Thyroid gland (tissue), 4 donors: Measurements from ENCODE around the gene DOCK3. TPM values are rescaled to one million over a fixed set of nuclear protein-coding genes. Genes with fewer than 3 reads are reported as not detected.

ENCODE experiments used
- DNase-seq, 2 donors: peaks; one replicate each; pipeline ENCODE4 v3.0.0-alpha.2; 2019
- H3K27ac ChIP-seq, 3 donors: fragments of 200-600 bp; sonication (generic); 1 replicate in 2 of 3; 2 replicates in 1 of 3; pipeline ENCODE4 v1.5.1; 2016 to 2019; ENCODE audit warnings: mild to moderate bottlenecking in 1 of 3, moderate library complexity in 1 of 3
- H3K27me3 ChIP-seq: fragments of 200-600 bp; sonication (generic); one replicate; pipeline ENCODE4 v1.5.1; 2019
- H3K36me3 ChIP-seq, 2 donors: fragments of 200-600 bp; sonication (generic); one replicate each; pipeline ENCODE4 v1.5.1; 2016 to 2019
- H3K4me1 ChIP-seq, 2 donors: fragments of 200-600 bp; sonication (generic); one replicate each; pipeline ENCODE4 v1.5.1; 2017 to 2019
- H3K4me3 ChIP-seq, 3 donors: fragments of 200-600 bp; sonication (generic); replicated peaks in 1 of 3; 1 replicate in 2 of 3; 2 replicates in 1 of 3; pipeline ENCODE4 v1.5.1; 2016; ENCODE audit warnings: mild to moderate bottlenecking in 1 of 3
- H3K9me3 ChIP-seq: fragments of 200-600 bp; sonication (generic); one replicate; pipeline ENCODE4 v1.5.1; 2017
- POLR2A ChIP-seq, 2 donors: fragments of 450-650 bp; IDR thresholded peaks; one replicate each; pipeline ENCODE4 v1.6.1; 2017; ENCODE audit warnings: antibody characterized with exemption in 2 of 2, mild to moderate bottlenecking in 2 of 2, moderate library complexity in 1 of 2
- WGBS, 2 donors: methylation state at CpG; one replicate each; pipeline ENCODE4 v1.1.5; 2017; 5-methylcytosine and 5-hydroxymethylcytosine counted together
- intact Hi-C: fragments of 100-400 bp; cut with DNase I; formaldehyde crosslinking; loops from one replicate; pipeline ENCODE4 v1.15.1; 2023
- total RNA-seq, 4 donors: library from RNA; depleted of rRNA; stranded (reverse); fragments of >200 nt; gene quantifications; one replicate each; pipeline ENCODE4 v1.2.3, GENCODE V29; 2016
- TF ChIP-seq, protein P1 (sequence below), 6 experiments: fragments of 200-600 bp in 3 of 6; fragments of 450-650 bp in 3 of 6; sonication (generic) in 3 of 6; IDR thresholded peaks; one replicate each; pipeline ENCODE4 v1.5.1; 2016 to 2019; ENCODE audit warnings: antibody characterized with exemption in 6 of 6, mild to moderate bottlenecking in 2 of 6, inconsistent platforms in 1 of 6, moderate library complexity in 1 of 6

The DOCK3 gene
- total RNA-seq, 4 donors from 2014 or later = 15.7 to 54.2 (median 21.1) TPM

DNA sequence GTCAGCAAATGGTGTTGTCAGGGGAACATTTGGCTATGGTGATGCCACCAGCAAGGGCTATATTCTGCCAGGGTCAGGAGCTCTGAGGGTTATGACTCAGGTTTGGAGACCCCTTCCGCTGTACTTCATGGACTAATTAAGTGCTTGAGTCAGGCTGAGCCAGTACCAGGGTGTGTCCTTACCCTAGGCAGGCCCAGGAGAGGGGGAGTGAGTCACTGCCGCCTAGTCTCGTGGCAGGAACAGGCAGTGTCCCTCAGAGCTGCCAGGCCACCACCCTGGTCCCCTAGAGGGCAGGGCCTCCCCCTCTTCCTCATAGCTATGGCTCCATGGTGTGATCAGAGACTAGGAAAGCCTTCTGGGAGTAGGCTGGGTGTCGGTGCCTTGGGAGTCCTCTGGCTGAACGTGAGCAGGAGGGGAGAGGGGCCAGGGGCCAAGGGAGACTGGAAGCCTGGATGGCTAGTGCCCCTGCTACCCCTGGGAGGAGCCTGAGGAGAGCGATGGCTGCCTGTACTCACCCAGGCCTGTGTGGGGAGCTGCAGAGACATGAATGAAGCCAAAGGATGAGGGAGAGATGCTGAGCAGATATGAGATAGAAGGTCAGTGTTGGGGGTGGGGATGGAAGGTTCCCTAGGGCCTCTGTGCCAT, 47.2 kb upstream of the DOCK3 start:
- Histone ChIP-seq H3K27me3 (no peaks in the 10 kb centered on the region), H3K4me3 (no peak overlapping the region), H3K9me3 (no peaks in the 10 kb centered on the region), H3K27ac (peak overlapping the region in 2 of 3 donors; percentile 4 to 22), H3K4me1 (peaks cover 42 to 54% of the 10 kb centered on the region in 2 donors), H3K36me3 (no peaks in the 10 kb centered on the region)
- intact Hi-C loops = no loop called here
- TF ChIP-seq POLR2A (IDR thresholded peaks at IDR 0.05) = no peak
- TF ChIP-seq, protein P1, sequence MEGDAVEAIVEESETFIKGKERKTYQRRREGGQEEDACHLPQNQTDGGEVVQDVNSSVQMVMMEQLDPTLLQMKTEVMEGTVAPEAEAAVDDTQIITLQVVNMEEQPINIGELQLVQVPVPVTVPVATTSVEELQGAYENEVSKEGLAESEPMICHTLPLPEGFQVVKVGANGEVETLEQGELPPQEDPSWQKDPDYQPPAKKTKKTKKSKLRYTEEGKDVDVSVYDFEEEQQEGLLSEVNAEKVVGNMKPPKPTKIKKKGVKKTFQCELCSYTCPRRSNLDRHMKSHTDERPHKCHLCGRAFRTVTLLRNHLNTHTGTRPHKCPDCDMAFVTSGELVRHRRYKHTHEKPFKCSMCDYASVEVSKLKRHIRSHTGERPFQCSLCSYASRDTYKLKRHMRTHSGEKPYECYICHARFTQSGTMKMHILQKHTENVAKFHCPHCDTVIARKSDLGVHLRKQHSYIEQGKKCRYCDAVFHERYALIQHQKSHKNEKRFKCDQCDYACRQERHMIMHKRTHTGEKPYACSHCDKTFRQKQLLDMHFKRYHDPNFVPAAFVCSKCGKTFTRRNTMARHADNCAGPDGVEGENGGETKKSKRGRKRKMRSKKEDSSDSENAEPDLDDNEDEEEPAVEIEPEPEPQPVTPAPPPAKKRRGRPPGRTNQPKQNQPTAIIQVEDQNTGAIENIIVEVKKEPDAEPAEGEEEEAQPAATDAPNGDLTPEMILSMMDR (IDR thresholded peaks at IDR 0.05) = peak in 1 of 6 experiments; percentile 18
- peak; percentile 51 to 66 for DNase-seq
- 58 to 73% methylated on average over 6 of the region's 6 CpGs for WGBS, 2 donors

DNA sequence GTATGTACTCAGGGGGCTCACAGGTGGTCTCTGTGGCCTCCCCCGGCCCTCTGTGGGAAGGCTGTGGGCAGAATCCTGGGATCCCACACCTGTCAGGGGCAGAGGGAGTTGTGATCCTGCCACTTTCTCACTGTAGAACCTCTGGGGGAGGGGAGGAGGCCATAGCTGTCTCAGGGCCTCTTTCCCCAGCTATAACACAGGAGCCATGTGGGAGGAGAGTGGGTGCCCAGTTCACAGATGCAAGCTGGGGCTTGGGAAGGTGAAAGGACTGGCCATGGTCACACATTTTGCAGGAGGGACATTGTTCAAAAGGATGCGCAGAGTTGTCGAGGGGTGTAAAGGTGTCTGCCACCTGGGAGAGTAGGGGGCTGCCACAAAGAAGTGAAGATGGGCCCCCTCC, 46.1 kb upstream of the DOCK3 start:
- peaks cover 31 to 43% of the 10 kb centered on the region in 2 donors for H3K4me1 ChIP-seq
- H3K9me3 ChIP-seq = no peaks in the 10 kb centered on the region
- H3K27me3 ChIP-seq = no peaks in the 10 kb centered on the region
- no peak overlapping the region for H3K4me3 ChIP-seq
- WGBS, 2 donors = 94 to 100% methylated on average over 3 of the region's 3 CpGs
- no peak for DNase-seq
- intact Hi-C loops = no loop called here
- TF ChIP-seq POLR2A (IDR thresholded peaks at IDR 0.05) = no peak
- TF ChIP-seq, protein P1 (IDR thresholded peaks at IDR 0.05) = no peak
- no peaks in the 10 kb centered on the region for H3K36me3 ChIP-seq
- no peak overlapping the region for H3K27ac ChIP-seq

DNA sequence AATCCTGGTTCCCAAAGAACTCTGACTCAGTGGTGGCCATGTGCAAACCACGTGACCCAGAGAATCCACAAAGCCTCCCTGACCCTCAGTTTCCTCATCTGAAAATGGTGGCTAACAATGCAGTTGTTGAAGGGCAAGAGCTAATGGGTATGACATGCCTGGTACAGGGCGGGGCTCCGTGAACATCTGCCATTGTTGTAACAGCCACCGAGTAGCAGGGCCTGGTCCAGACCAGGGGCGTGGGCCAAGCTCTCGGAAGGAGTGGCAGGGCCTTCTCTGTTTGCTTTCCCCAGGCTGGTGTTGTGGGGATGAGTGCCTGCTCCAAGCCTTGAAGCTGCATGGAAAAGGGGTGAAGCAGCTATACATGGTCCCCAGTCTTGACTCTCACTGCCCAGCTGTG, 44.3 kb upstream of the DOCK3 start:
- Histone ChIP-seq H3K4me1 (peaks cover 13 to 25% of the 10 kb centered on the region in 2 donors), H3K9me3 (no peaks in the 10 kb centered on the region), H3K4me3 (no peak overlapping the region), H3K27me3 (no peaks in the 10 kb centered on the region), H3K27ac (no peak overlapping the region), H3K36me3 (no peaks in the 10 kb centered on the region)
- WGBS, 2 donors = 94 to 100% methylated on average over 1 to 6 of the region's 6 CpGs
- intact Hi-C loops = no loop called here
- no peak for DNase-seq
- TF ChIP-seq, protein P1 (IDR thresholded peaks at IDR 0.05) = no peak
- no peak for TF ChIP-seq POLR2A (IDR thresholded peaks at IDR 0.05)

DNA sequence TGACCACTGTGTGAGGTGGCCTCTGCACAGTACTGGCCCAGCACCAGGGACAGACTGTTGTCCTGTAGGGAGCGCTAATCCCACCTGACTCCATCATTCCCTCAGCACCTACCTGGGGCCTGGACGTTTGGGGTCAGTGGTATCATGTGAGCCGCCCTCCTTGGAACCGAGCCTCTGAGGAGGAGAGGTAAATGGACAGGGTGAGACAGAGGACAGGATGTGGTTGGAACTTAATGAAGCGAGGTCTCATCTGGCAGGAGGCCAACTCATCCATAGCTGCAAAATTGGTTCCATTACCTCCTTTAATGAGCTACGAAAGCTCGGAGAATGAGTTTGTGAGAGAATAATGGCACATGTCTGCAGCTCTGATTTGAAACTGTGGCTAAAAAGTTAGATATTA, 43.9 kb upstream of the DOCK3 start:
- H3K9me3 ChIP-seq = no peaks in the 10 kb centered on the region
- DNase-seq = no peak
- H3K4me1 ChIP-seq = peaks cover 9 to 20% of the 10 kb centered on the region in 2 donors
- no peaks in the 10 kb centered on the region for H3K36me3 ChIP-seq
- H3K27me3 ChIP-seq = no peaks in the 10 kb centered on the region
- no peak overlapping the region for H3K4me3 ChIP-seq
- no peak overlapping the region for H3K27ac ChIP-seq
- WGBS, 2 donors = 68 to 78% methylated on average over 7 of the region's 7 CpGs
- TF ChIP-seq, protein P1 (IDR thresholded peaks at IDR 0.05) = no peak
- no peak for TF ChIP-seq POLR2A (IDR thresholded peaks at IDR 0.05)
- intact Hi-C loops = no loop called here

DNA sequence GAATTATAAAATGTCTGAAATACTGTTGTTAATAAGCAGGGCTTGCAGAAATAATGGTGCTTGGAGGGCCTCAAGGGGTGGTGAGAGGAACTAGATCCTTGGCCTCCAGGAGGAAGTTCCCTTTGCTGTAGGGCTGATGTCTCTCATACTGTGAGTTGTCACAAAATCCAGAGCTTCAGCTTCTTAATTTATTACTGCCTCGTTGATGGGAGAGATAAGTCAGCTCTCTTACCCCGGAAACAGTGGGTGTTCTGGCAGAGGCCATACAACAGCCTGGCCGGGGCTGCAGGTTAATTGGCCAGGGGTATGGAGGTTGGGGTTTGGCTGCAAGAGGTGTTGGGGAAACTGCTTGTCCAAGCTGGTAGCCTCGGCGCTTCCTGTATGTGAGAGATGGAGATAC, 42.3 kb upstream of the DOCK3 start:
- H3K27ac ChIP-seq = no peak overlapping the region
- TF ChIP-seq, protein P1 (IDR thresholded peaks at IDR 0.05) = no peak
- TF ChIP-seq POLR2A (IDR thresholded peaks at IDR 0.05) = no peak
- intact Hi-C loops = no loop called here
- H3K4me1 ChIP-seq = peaks cover 6 to 8% of the 10 kb centered on the region in 2 donors
- H3K27me3 ChIP-seq = no peaks in the 10 kb centered on the region
- H3K4me3 ChIP-seq = no peak overlapping the region
- 57 to 66% methylated on average over 5 of the region's 5 CpGs for WGBS, 2 donors
- H3K9me3 ChIP-seq = no peaks in the 10 kb centered on the region
- H3K36me3 ChIP-seq = no peaks in the 10 kb centered on the region
- no peak for DNase-seq
